Transverse colon (tissue), 4 donors: ENCODE measurements around the gene RCAN2. TPM values are rescaled to one million over a fixed set of nuclear protein-coding genes. Genes with fewer than 3 reads are reported as not detected.

Experiments used
- DNase-seq: peaks from one replicate; pipeline ENCODE4 v3.0.0-alpha.2; 2019
- H3K27ac ChIP-seq, 4 donors: fragments of 200-600 bp; sonication (generic); 2 replicates each; pipeline ENCODE4 v1.5.1; 2016 to 2018; ENCODE audit warnings: inconsistent platforms in 4 of 4
- H3K27me3 ChIP-seq: fragments of 200-600 bp; sonication (generic); 2 replicates; pipeline ENCODE4 v1.5.1; 2017; ENCODE audit warnings: inconsistent platforms
- H3K36me3 ChIP-seq, 4 donors: fragments of 200-600 bp; sonication (generic); 2 replicates each; pipeline ENCODE4 v1.5.1; 2017 to 2019; ENCODE audit warnings: inconsistent platforms in 4 of 4
- H3K4me1 ChIP-seq, 4 donors: fragments of 200-600 bp; sonication (generic); 2 replicates each; pipeline ENCODE4 v1.5.1; 2017 to 2020; ENCODE audit warnings: inconsistent platforms in 4 of 4
- H3K4me3 ChIP-seq, 4 donors: fragments of 200-600 bp; sonication (generic); 1 replicate in 1 of 4; 2 replicates in 3 of 4; pipeline versions ENCODE4 v1.5.1 to v1.6.1; 2017 to 2019; ENCODE audit warnings: inconsistent platforms in 4 of 4
- H3K9me3 ChIP-seq, 2 donors: fragments of 200-600 bp; sonication (generic); 2 replicates each; pipeline ENCODE4 v1.5.1; 2017 to 2019; ENCODE audit warnings: inconsistent platforms in 2 of 2
- CTCF ChIP-seq, 5 experiments: fragments of 200-600 bp in 3 of 5; fragments of 450-650 bp in 2 of 5; sonication (generic) in 3 of 5; IDR thresholded peaks; 1 replicate in 2 of 5; 2 replicates in 3 of 5; pipeline ENCODE4 v1.5.1; 2016 to 2017; ENCODE audit warnings: antibody characterized with exemption in 5 of 5, inconsistent platforms in 3 of 5, mild to moderate bottlenecking in 2 of 5, moderate library complexity in 1 of 5
- EP300 ChIP-seq: sonication (generic); formaldehyde crosslinking; IDR thresholded peaks from one replicate; pipeline ENCODE4 v1.6.1; 2017; ENCODE audit warnings: antibody characterized with exemption, low read depth
- POLR2A ChIP-seq: fragments of 450-650 bp; IDR thresholded peaks from one replicate; pipeline ENCODE4 v1.6.1; 2016; ENCODE audit warnings: antibody characterized with exemption, mild to moderate bottlenecking, moderate library complexity
- POLR2AphosphoS5 ChIP-seq, 3 donors: sonication (generic); formaldehyde crosslinking; IDR thresholded peaks; one replicate each; pipeline ENCODE4 v1.6.1; 2016; ENCODE audit warnings: antibody characterized with exemption in 3 of 3
- WGBS, 2 donors: methylation state at CpG; one replicate each; pipeline ENCODE4 v1.1.5; 2018; ENCODE audit warnings: low coverage in 1 of 2; 5-methylcytosine and 5-hydroxymethylcytosine counted together
- in situ Hi-C, 4 donors: fragments of 200-750 bp; cut with MboI; loops; one replicate each; pipeline versions ENCODE4 v1.15.0 to v1.15.1; 2017; ENCODE audit warnings: low sequenced_read_pairs in 3 of 4, low pct_ligation_motif_present in 1 of 4, low pct_unique_long_range_greater_than_20kb in 1 of 4
- intact Hi-C: fragments of 100-400 bp; cut with DNase I; formaldehyde crosslinking; loops from one replicate; pipeline ENCODE4 v1.15.1; 2023; ENCODE audit warnings: low total_unique reads
- total RNA-seq, 4 donors: library from RNA; depleted of rRNA; stranded (reverse); fragments of >200 nt; gene quantifications; one replicate each; pipeline ENCODE4 v1.1.0, GENCODE V29; 2016

Gene RCAN2
- total RNA-seq, 4 donors from 2014 or later: 1.9 to 9.5 (median 7.5) TPM

- H3K36me3 ChIP-seq: no peaks in the 10 kb centered on the region
- in situ Hi-C loops: loop anchor here in 3 of 4 donors (10.0 to 25.0 kb wide), 5 partner anchors 180 to 477 kb away; no protein-coding TSS in a partner anchor
- H3K27me3 ChIP-seq: no peaks in the 10 kb centered on the region
- H3K4me3 ChIP-seq: no peak overlapping the region
- H3K4me1 ChIP-seq: peaks cover 0 to 7% (median 0%) of the 10 kb centered on the region in 4 donors
- H3K27ac ChIP-seq: no peak overlapping the region
- intact Hi-C loops: loop anchor here (10.0 kb wide), 1 partner anchor 200 kb away; no protein-coding TSS in a partner anchor
- DNase-seq: no peak
- no peaks in the 10 kb centered on the region for H3K9me3 ChIP-seq
- TF ChIP-seq POLR2A: no peak
- TF ChIP-seq CTCF (IDR thresholded peaks at IDR 0.05): no peak
- TF ChIP-seq EP300: no peak
- no peak for TF ChIP-seq POLR2AphosphoS5 (IDR thresholded peaks at IDR 0.05)
- 0 to 80% methylated on average over 1 of the region's 1 CpG for WGBS, 2 donors
These were observed 76.9 kb downstream of the RCAN2 start for GRCh38 chr6:46414398-46414797.

- DNase-seq: no peak
- no peaks in the 10 kb centered on the region for H3K27me3 ChIP-seq
- WGBS, 2 donors: 18 to 48% methylated on average over 2 of the region's 2 CpGs
- H3K4me1 ChIP-seq: peaks cover 0 to 7% (median 0%) of the 10 kb centered on the region in 4 donors
- no peaks in the 10 kb centered on the region for H3K36me3 ChIP-seq
- in situ Hi-C loops: loop anchor here in 3 of 4 donors (10.0 to 25.0 kb wide), 5 partner anchors 178 to 475 kb away; no protein-coding TSS in a partner anchor
- TF ChIP-seq POLR2AphosphoS5 (IDR thresholded peaks at IDR 0.05) (no peak), POLR2A (no peak), EP300 (no peak), CTCF (IDR thresholded peaks at IDR 0.05) (no peak)
- no peak overlapping the region for H3K4me3 ChIP-seq
- H3K27ac ChIP-seq: no peak overlapping the region
- no peaks in the 10 kb centered on the region for H3K9me3 ChIP-seq
- intact Hi-C loops: loop anchor here (10.0 kb wide), 1 partner anchor 198 kb away; no protein-coding TSS in a partner anchor
These were observed 78.6 kb downstream of the RCAN2 start for GRCh38 chr6:46412662-46413061.

GRCh38 chr6:46411456-46412197, 79.6 kb downstream of the RCAN2 start:
- DNase-seq: no peak
- in situ Hi-C loops: loop anchor here in 3 of 4 donors (10.0 to 25.0 kb wide), 5 partner anchors 177 to 474 kb away; no protein-coding TSS in a partner anchor
- Histone ChIP-seq H3K27ac (no peak overlapping the region), H3K4me1 (peaks cover 0 to 7% (median 0%) of the 10 kb centered on the region in 4 donors), H3K9me3 (no peaks in the 10 kb centered on the region), H3K4me3 (no peak overlapping the region), H3K36me3 (no peaks in the 10 kb centered on the region), H3K27me3 (no peaks in the 10 kb centered on the region)
- WGBS, 2 donors: 67 to 68% methylated on average over 3 of the region's 3 CpGs
- TF ChIP-seq EP300: no peak
- TF ChIP-seq POLR2AphosphoS5 (IDR thresholded peaks at IDR 0.05): no peak
- no peak for TF ChIP-seq CTCF (IDR thresholded peaks at IDR 0.05)
- TF ChIP-seq POLR2A: no peak
- intact Hi-C loops: loop anchor here (10.0 kb wide), 1 partner anchor 197 kb away; no protein-coding TSS in a partner anchor

- in situ Hi-C loops: loop anchor here in 3 of 4 donors (10.0 to 25.0 kb wide), 5 partner anchors 176 to 473 kb away; no protein-coding TSS in a partner anchor
- TF ChIP-seq CTCF (IDR thresholded peaks at IDR 0.05): peak; percentile 58 to 95 (median 72)
- TF ChIP-seq EP300: no peak
- Histone ChIP-seq H3K27ac (peak overlapping the region in 1 of 4 donors; percentile 2), H3K9me3 (no peaks in the 10 kb centered on the region), H3K4me1 (peaks cover 0 to 7% (median 0%) of the 10 kb centered on the region in 4 donors), H3K27me3 (no peaks in the 10 kb centered on the region), H3K4me3 (no peak overlapping the region), H3K36me3 (no peaks in the 10 kb centered on the region)
- WGBS, 2 donors: 10 to 35% methylated on average over 5 of the region's 5 CpGs
- intact Hi-C loops: loop anchor here (10.0 kb wide), 1 partner anchor 196 kb away; no protein-coding TSS in a partner anchor
- DNase-seq: no peak
These were observed 80.8 kb downstream of the RCAN2 start for GRCh38 chr6:46410334-46410953.
